Mucosa of stomach (tissue), 1 donor: ENCODE measurements around the gene PLCB2.

Experiments used
- H3K27me3 ChIP-seq: one replicate; pipeline ENCODE4 v1.7.0; 2013; ENCODE audit warnings: mild to moderate bottlenecking, low read length; ENCODE audit not compliant: control insufficient read depth, insufficient read depth
- H3K36me3 ChIP-seq: one replicate; pipeline ENCODE4 v1.7.0; 2013; ENCODE audit warnings: low read length; ENCODE audit not compliant: control insufficient read depth, insufficient read depth
- H3K4me1 ChIP-seq: one replicate; pipeline ENCODE4 v1.7.0; 2013; ENCODE audit warnings: mild to moderate bottlenecking, low read length; ENCODE audit not compliant: control insufficient read depth, insufficient read depth
- H3K4me3 ChIP-seq: one replicate; pipeline ENCODE4 v1.7.0; 2013; ENCODE audit warnings: low read length
- H3K9ac ChIP-seq: one replicate; pipeline ENCODE4 v1.7.0; 2013; ENCODE audit warnings: mild to moderate bottlenecking, low read length, moderate library complexity
- H3K9me3 ChIP-seq: one replicate; pipeline ENCODE4 v1.7.0; 2013; ENCODE audit warnings: mild to moderate bottlenecking, low read length, moderate library complexity; ENCODE audit not compliant: control insufficient read depth
- donor health status: Pancreatic carcinoma.

Gene PLCB2

GRCh38 chr15:40283615-40284300, 24.0 kb downstream of the PLCB2 start:
- Histone ChIP-seq H3K4me3 (no peak overlapping the region), H3K27me3 (peaks cover 75% of the 10 kb centered on the region)

GRCh38 chr15:40282869-40283614, 24.7 kb downstream of the PLCB2 start, which contains the start of gene ANKRD63:
Gene ANKRD63, minus strand, starts transcription at chr15:40283064. Its CDS starts 478 bp downstream, at chr15:40282586.
- no peak within 1 kb of the TSS for H3K9ac ChIP-seq
- peaks cover 33% of the 10 kb centered on the region for H3K4me1 ChIP-seq
- no peak within 1 kb of the TSS for H3K4me3 ChIP-seq
- peaks cover 81% of the 10 kb centered on the region for H3K27me3 ChIP-seq
- no peaks in the 10 kb centered on the region for H3K9me3 ChIP-seq
- H3K36me3 ChIP-seq: no peaks in the 10 kb centered on the region

More at GRCh38 chr15:40283615-40284300, 24.0 kb downstream of the PLCB2 start:
- H3K36me3 ChIP-seq: no peaks in the 10 kb centered on the region
- H3K4me1 ChIP-seq: peaks cover 33% of the 10 kb centered on the region
- H3K9me3 ChIP-seq: no peaks in the 10 kb centered on the region
- H3K9ac ChIP-seq: no peak overlapping the region

GRCh38 chr15:40282147-40282868, 25.4 kb downstream of the PLCB2 start:
- no peak overlapping the region for H3K4me3 ChIP-seq
- no peaks in the 10 kb centered on the region for H3K36me3 ChIP-seq
- H3K4me1 ChIP-seq: peaks cover 33% of the 10 kb centered on the region
- H3K27me3 ChIP-seq: peaks cover 84% of the 10 kb centered on the region
- no peak overlapping the region for H3K9ac ChIP-seq
- no peaks in the 10 kb centered on the region for H3K9me3 ChIP-seq

- peaks cover 33% of the 10 kb centered on the region for H3K4me1 ChIP-seq
- no peak overlapping the region for H3K9ac ChIP-seq
- H3K27me3 ChIP-seq: peaks cover 84% of the 10 kb centered on the region
- no peaks in the 10 kb centered on the region for H3K9me3 ChIP-seq
- H3K36me3 ChIP-seq: no peaks in the 10 kb centered on the region
- H3K4me3 ChIP-seq: no peak overlapping the region
Measured at GRCh38 chr15:40281801-40282146, 26.0 kb downstream of the PLCB2 start.

GRCh38 chr15:40281057-40281800, 26.5 kb downstream of the PLCB2 start:
- no peak overlapping the region for H3K4me3 ChIP-seq
- peaks cover 81% of the 10 kb centered on the region for H3K27me3 ChIP-seq
- H3K4me1 ChIP-seq: peaks cover 33% of the 10 kb centered on the region
- no peak overlapping the region for H3K9ac ChIP-seq
- H3K9me3 ChIP-seq: no peaks in the 10 kb centered on the region
- H3K36me3 ChIP-seq: no peaks in the 10 kb centered on the region

- Histone ChIP-seq H3K36me3 (no peaks in the 10 kb centered on the region), H3K27me3 (peaks cover 75% of the 10 kb centered on the region), H3K9ac (no peak overlapping the region), H3K9me3 (no peaks in the 10 kb centered on the region), H3K4me1 (peaks cover 33% of the 10 kb centered on the region), H3K4me3 (no peak overlapping the region)
Measured at GRCh38 chr15:40280260-40281056, 27.3 kb downstream of the PLCB2 start.

GRCh38 chr15:40279437-40280141, 28.1 kb downstream of the PLCB2 start:
- Histone ChIP-seq H3K36me3 (no peaks in the 10 kb centered on the region), H3K4me3 (no peak overlapping the region), H3K4me1 (peaks cover 33% of the 10 kb centered on the region), H3K27me3 (peaks cover 67% of the 10 kb centered on the region), H3K9ac (no peak overlapping the region), H3K9me3 (no peaks in the 10 kb centered on the region)

- no peak overlapping the region for H3K9ac ChIP-seq
- H3K4me1 ChIP-seq: peaks cover 26% of the 10 kb centered on the region
- no peaks in the 10 kb centered on the region for H3K36me3 ChIP-seq
- H3K27me3 ChIP-seq: peaks cover 52% of the 10 kb centered on the region
- no peaks in the 10 kb centered on the region for H3K9me3 ChIP-seq
- no peak overlapping the region for H3K4me3 ChIP-seq
Measured at GRCh38 chr15:40278026-40278425, 29.7 kb downstream of the PLCB2 start.

- Histone ChIP-seq H3K9ac (no peak overlapping the region), H3K4me1 (peaks cover 22% of the 10 kb centered on the region), H3K36me3 (no peaks in the 10 kb centered on the region), H3K9me3 (no peaks in the 10 kb centered on the region), H3K4me3 (no peak overlapping the region), H3K27me3 (peaks cover 47% of the 10 kb centered on the region)
Measured at GRCh38 chr15:40277471-40277870, 30.3 kb downstream of the PLCB2 start.

- H3K4me3 ChIP-seq: no peak overlapping the region
- no peak overlapping the region for H3K9ac ChIP-seq
- no peaks in the 10 kb centered on the region for H3K36me3 ChIP-seq
- H3K27me3 ChIP-seq: peaks cover 41% of the 10 kb centered on the region
- peaks cover 17% of the 10 kb centered on the region for H3K4me1 ChIP-seq
- no peaks in the 10 kb centered on the region for H3K9me3 ChIP-seq
Measured at GRCh38 chr15:40276927-40277326, 30.8 kb downstream of the PLCB2 start.

GRCh38 chr15:40275954-40276353, 31.8 kb downstream of the PLCB2 start:
- H3K4me1 ChIP-seq: peaks cover 12% of the 10 kb centered on the region
- no peak overlapping the region for H3K9ac ChIP-seq
- H3K4me3 ChIP-seq: no peak overlapping the region
- H3K36me3 ChIP-seq: no peaks in the 10 kb centered on the region
- no peaks in the 10 kb centered on the region for H3K9me3 ChIP-seq
- peaks cover 31% of the 10 kb centered on the region for H3K27me3 ChIP-seq
